ENCODE data around the gene CALD1.

The CALD1 gene, protein sequence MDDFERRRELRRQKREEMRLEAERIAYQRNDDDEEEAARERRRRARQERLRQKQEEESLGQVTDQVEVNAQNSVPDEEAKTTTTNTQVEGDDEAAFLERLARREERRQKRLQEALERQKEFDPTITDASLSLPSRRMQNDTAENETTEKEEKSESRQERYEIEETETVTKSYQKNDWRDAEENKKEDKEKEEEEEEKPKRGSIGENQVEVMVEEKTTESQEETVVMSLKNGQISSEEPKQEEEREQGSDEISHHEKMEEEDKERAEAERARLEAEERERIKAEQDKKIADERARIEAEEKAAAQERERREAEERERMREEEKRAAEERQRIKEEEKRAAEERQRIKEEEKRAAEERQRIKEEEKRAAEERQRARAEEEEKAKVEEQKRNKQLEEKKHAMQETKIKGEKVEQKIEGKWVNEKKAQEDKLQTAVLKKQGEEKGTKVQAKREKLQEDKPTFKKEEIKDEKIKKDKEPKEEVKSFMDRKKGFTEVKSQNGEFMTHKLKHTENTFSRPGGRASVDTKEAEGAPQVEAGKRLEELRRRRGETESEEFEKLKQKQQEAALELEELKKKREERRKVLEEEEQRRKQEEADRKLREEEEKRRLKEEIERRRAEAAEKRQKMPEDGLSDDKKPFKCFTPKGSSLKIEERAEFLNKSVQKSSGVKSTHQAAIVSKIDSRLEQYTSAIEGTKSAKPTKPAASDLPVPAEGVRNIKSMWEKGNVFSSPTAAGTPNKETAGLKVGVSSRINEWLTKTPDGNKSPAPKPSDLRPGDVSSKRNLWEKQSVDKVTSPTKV

DNA sequence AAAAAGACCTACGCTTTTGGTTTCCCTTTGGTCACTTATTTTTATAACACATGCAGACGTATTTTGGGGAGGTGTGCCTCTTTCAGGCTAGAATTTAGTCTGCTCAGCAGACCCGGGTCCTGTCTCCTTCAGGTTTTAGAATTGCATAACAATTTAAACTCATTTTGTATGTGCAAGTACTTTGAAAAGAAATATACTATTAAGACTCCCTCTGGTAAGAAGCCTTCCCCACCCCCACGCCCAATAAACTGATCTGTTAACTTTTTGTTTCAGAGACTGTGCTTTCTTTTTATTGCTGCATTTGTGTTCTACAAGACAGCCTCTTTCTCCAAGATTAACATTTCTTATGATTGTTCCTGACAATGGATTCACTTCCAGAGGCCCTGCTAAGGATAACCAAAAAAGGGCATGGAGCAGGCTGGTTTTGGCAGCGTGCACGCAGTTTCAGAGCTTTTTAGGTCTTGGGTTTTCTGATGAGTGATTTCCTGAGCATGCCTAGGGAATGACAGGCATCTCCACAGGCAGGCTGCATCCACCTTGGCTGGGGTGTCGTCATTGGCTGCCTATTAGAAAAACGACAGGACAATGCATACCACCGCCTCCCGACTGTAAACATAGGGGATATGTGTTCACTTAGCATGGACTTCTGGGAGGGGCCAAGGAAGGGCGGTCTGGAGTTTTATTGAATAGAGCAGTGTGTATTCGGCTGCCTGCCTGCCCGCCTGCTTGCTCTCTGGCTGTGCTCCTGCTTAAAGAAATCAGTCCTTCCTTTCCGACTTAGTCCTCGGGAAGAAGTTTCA lies at the start of gene CALD1:
TSS of gene CALD1 (plus strand) at position 694 of the 800 bp plus-strand sequence. CDS start 88,100 bp downstream, outside the sequence.
- Histone ChIP-seq H3K9ac (ENCODE audit: low read length) (peak within 1 kb of the TSS; percentile 55), H3K27me3 (ENCODE audit: control insufficient read depth, insufficient read depth, low read length) (no peaks in the 10 kb centered on the region), H3K27ac (ENCODE audit: low read depth, low read length) (peak within 1 kb of the TSS; percentile 96), H3K36me3 (ENCODE audit: control insufficient read depth, insufficient read depth, low read length) (no peaks in the 10 kb centered on the region), H3K4me3 (ENCODE audit: low read length) (peak within 1 kb of the TSS; percentile 68), H3K4me1 (ENCODE audit: control insufficient read depth, insufficient read depth, low read length) (peaks cover 19% of the 10 kb centered on the region)

DNA sequence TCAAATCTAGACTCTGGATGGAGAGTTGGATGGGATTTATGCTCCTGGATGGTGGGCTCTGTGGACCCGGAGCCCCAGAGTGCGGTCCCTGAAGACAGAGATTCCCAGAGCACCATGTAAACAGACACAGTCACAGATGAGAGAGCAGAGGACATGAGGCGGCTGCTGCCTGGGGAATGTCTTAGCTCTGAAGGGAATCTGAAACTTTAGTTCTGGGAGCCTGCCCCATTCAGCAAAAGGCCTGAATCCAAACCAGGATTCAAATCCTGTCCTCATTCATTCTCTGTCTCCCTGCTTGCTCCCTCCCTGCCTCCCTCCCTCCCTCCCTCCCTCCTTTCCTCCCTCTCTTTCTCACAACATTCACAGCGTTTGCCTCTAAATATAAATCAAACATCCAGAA lies 49.5 kb upstream of the CALD1 start:
- Histone ChIP-seq H3K9ac (ENCODE audit: low read length) (peak overlapping the region; percentile 2), H3K36me3 (ENCODE audit: control insufficient read depth, insufficient read depth, low read length) (no peaks in the 10 kb centered on the region), H3K27ac (ENCODE audit: low read depth, low read length) (peak overlapping the region; percentile 87), H3K27me3 (ENCODE audit: control insufficient read depth, insufficient read depth, low read length) (no peaks in the 10 kb centered on the region), H3K4me1 (ENCODE audit: control insufficient read depth, insufficient read depth, low read length) (peaks cover 23% of the 10 kb centered on the region), H3K4me3 (ENCODE audit: low read length) (peak overlapping the region; percentile 33)

DNA sequence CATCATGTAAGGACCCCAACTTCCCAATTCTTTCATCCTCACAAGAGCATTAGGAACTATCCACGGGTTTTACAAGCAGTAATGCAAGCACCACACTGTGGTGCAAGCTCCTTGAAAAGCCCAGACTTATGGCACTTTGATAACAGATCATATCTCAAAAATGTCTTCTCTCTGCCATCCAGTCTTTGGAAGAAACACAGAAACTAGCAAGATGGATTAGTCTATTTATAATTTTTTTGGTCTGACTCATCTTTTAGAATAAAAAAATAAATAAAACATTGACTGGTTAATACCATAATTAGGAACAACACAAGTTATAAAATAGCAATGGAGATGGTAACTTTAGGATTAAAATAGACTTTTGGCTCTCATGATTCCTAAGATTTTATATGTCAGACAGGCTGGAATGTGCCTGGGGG lies 49.0 kb upstream of the CALD1 start:
- Histone ChIP-seq H3K27me3 (ENCODE audit: control insufficient read depth, insufficient read depth, low read length) (no peaks in the 10 kb centered on the region), H3K4me1 (ENCODE audit: control insufficient read depth, insufficient read depth, low read length) (peaks cover 23% of the 10 kb centered on the region), H3K36me3 (ENCODE audit: control insufficient read depth, insufficient read depth, low read length) (no peaks in the 10 kb centered on the region), H3K27ac (ENCODE audit: low read depth, low read length) (peak overlapping the region; percentile 87), H3K9ac (ENCODE audit: low read length) (no peak overlapping the region), H3K4me3 (ENCODE audit: low read length) (peak overlapping the region; percentile 33)

DNA sequence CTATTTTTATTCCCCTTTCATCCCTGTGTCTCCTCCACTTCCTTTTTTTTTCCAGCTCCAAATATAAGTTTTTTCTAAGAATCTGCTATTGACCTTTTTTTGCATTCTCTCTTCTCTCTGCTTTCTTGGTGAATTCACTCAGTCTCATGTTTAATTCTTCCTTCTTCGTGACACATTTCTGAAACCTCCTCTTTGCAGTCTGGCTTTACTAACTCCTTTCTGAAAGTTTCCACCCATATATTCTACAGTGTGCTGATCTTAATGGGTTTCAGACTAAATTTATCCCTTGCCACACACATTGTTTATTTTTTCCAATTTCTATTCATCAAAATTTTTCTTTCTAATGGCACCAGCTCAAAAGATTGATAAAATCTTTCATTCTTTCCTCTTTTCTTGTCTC lies 47.8 kb upstream of the CALD1 start:
- Histone ChIP-seq H3K27me3 (ENCODE audit: control insufficient read depth, insufficient read depth, low read length) (no peaks in the 10 kb centered on the region), H3K4me3 (ENCODE audit: low read length) (no peak overlapping the region), H3K4me1 (ENCODE audit: control insufficient read depth, insufficient read depth, low read length) (peaks cover 23% of the 10 kb centered on the region), H3K9ac (ENCODE audit: low read length) (no peak overlapping the region), H3K36me3 (ENCODE audit: control insufficient read depth, insufficient read depth, low read length) (no peaks in the 10 kb centered on the region), H3K27ac (ENCODE audit: low read depth, low read length) (no peak overlapping the region)

DNA sequence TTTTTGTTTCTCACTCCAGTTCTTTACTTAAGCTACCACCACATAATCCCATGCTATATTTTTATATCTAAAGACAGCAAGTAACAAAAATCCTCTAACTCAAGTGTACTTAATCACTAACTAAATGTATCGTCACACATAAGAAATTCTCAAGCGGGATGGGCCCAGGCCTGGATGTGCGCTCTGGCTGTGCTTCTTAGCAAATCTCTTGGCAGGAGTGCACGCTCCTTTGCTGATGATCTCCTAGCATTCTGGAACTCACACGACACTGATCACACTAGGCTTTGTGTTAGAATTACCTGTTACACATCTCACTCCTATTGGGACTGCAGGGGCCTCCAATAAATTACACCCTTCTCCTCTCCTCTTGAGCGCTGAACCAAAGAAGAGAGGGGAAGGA lies 46.7 kb upstream of the CALD1 start:
- H3K27ac ChIP-seq (ENCODE audit: low read depth, low read length) = no peak overlapping the region
- peaks cover 23% of the 10 kb centered on the region for H3K4me1 ChIP-seq (ENCODE audit: control insufficient read depth, insufficient read depth, low read length)

DNA sequence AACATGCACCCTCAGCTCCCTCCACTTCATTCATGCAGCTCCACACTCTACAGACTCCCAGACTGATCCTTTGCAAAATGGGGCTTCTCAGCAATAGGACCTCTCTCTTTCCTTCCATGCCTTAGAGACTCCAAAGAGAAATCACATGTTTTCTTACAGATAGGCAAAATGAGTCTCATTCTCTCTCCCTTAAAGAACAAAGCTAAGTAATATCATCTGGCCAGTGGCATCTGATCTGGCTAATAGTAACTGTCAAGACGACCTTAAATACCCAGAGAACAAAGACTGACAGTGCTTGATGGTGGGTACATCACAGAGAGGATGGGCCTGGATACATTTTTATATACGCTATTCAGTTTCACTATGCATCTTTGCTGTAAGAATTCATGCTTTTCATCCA lies 43.1 kb upstream of the CALD1 start:
- no peak overlapping the region for H3K27ac ChIP-seq (ENCODE audit: low read depth, low read length)
- H3K27me3 ChIP-seq (ENCODE audit: control insufficient read depth, insufficient read depth, low read length) = no peaks in the 10 kb centered on the region
- H3K36me3 ChIP-seq (ENCODE audit: control insufficient read depth, insufficient read depth, low read length) = no peaks in the 10 kb centered on the region
- no peak overlapping the region for H3K4me3 ChIP-seq (ENCODE audit: low read length)
- no peak overlapping the region for H3K9ac ChIP-seq (ENCODE audit: low read length)
- peaks cover 6% of the 10 kb centered on the region for H3K4me1 ChIP-seq (ENCODE audit: control insufficient read depth, insufficient read depth, low read length)

More for the DNA sequence above, 46.7 kb upstream of the CALD1 start:
- H3K4me3 ChIP-seq (ENCODE audit: low read length) = no peak overlapping the region
- H3K9ac ChIP-seq (ENCODE audit: low read length) = no peak overlapping the region
- no peaks in the 10 kb centered on the region for H3K36me3 ChIP-seq (ENCODE audit: control insufficient read depth, insufficient read depth, low read length)
- H3K27me3 ChIP-seq (ENCODE audit: control insufficient read depth, insufficient read depth, low read length) = no peaks in the 10 kb centered on the region

DNA sequence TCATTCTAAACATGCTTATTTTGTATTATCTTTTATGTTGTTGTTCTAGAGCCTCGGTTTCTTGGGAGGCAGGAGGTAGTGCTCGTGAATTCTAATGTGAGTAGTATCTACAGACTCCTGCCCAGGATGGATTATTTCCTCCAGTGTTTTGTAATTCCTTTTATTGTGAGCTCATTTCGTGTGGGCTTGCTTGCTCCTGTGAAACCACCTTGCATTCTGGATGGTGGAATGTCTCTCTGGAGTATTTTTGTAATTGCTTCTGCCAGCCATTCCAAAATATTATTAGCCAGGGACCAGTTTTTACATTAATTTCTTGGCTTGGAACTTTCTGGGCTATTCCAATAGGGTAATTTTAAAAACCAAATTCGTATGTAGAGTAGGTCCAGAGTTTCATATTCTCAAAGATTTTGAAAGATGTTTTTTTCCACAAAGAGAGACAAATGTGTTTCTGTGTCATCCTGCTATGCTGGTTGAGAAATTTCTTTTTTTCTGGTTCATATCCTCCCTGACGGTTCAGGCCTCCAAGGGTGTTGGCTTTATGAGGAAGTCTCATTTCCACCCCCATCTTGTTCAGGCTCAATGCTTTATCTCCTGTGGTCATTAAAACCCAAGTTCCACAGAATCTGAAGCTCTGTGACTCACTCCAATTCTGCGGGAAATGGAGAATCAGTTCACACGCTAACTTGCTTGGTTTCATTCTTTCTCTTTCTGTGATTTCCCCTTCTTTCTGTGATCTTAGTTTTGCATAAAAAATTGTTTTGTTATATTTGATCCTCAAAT lies 41.7 kb upstream of the CALD1 start:
- peak overlapping the region; percentile 1 for H3K27ac ChIP-seq (ENCODE audit: low read depth, low read length)
- no peak overlapping the region for H3K9ac ChIP-seq (ENCODE audit: low read length)
- H3K4me3 ChIP-seq (ENCODE audit: low read length) = no peak overlapping the region

DNA sequence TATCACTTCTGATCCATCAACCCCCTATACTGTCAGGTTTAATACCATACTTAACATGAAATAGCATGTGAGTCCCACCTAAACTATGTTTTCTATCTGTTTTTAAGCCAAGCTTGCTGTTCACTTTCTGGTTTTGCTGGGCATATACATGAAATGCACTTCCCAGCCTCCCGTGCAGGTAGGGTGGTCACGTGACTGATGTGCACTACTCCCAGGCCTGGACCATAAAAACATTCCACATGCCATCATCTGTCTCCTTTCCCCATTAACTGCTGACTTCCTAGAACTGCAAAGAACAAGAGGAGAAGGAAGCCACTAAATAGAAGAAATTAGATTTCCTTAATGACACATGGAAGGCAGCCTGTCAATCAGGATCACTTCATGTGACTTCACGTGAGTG lies 40.1 kb upstream of the CALD1 start:
- no peak overlapping the region for H3K4me3 ChIP-seq (ENCODE audit: low read length)

More for the DNA sequence above, 41.7 kb upstream of the CALD1 start:
- peaks cover 6% of the 10 kb centered on the region for H3K4me1 ChIP-seq (ENCODE audit: control insufficient read depth, insufficient read depth, low read length)
- H3K36me3 ChIP-seq (ENCODE audit: control insufficient read depth, insufficient read depth, low read length) = no peaks in the 10 kb centered on the region
- no peaks in the 10 kb centered on the region for H3K27me3 ChIP-seq (ENCODE audit: control insufficient read depth, insufficient read depth, low read length)

DNA sequence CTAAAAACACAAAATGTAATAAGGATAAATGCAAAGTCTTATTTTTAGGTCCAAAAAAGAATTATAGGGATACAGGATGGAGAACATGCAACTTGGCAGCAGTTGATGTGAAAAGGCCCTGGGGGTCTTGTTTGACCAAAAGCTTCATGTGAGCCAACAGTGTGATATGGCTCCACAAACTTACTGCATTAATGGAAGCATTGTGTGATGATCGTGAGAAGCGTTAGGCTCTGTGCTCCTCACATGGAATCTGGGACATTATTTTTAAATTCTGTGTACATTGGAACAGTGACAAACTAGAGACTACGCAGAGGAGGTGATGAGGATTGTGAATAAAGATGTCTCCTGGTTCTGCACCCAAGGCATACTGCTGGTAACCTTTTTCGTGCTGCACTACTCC lies 39.1 kb upstream of the CALD1 start:
- Histone ChIP-seq H3K4me3 (ENCODE audit: low read length) (no peak overlapping the region), H3K4me1 (ENCODE audit: control insufficient read depth, insufficient read depth, low read length) (peaks cover 7% of the 10 kb centered on the region), H3K27ac (ENCODE audit: low read depth, low read length) (no peak overlapping the region), H3K27me3 (ENCODE audit: control insufficient read depth, insufficient read depth, low read length) (no peaks in the 10 kb centered on the region), H3K36me3 (ENCODE audit: control insufficient read depth, insufficient read depth, low read length) (no peaks in the 10 kb centered on the region), H3K9ac (ENCODE audit: low read length) (no peak overlapping the region)

More for the DNA sequence above, 40.1 kb upstream of the CALD1 start:
- Histone ChIP-seq H3K4me1 (ENCODE audit: control insufficient read depth, insufficient read depth, low read length) (peaks cover 7% of the 10 kb centered on the region), H3K9ac (ENCODE audit: low read length) (no peak overlapping the region), H3K27ac (ENCODE audit: low read depth, low read length) (no peak overlapping the region), H3K27me3 (ENCODE audit: control insufficient read depth, insufficient read depth, low read length) (no peaks in the 10 kb centered on the region), H3K36me3 (ENCODE audit: control insufficient read depth, insufficient read depth, low read length) (no peaks in the 10 kb centered on the region)

DNA sequence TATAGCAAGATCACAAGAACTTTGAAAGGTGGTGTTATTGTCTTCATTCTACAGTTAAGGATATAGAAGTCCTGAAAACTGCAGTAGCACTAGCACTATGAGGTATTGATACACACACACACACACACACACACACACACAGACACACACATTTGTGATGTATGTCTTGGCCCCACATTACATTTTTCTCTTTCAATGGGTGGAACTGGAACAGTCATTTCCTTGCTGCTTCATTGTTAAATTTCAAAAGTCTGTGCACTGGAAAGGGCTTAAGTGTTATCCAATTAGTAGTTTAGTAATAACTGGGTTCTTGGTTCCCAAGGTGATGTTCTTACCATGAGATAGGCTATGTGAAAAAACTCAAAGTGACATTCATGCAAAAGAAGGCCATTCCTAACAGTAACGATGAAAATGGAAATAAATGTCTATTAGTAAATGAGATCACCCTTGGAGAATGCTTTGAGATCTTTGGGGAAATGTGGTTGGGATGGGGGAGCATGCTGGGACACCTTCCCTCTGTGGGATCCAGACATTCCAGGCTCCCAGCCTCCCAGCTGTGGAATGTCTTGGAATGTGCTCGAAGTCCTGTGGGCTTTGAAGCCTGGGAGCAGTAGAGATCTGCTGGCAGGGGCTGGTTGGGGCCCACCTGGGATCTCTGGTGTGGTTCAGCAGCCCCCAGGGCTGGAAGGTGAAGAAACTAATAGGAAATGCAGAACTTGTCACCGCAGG lies 37.4 kb upstream of the CALD1 start:
- Histone ChIP-seq H3K9ac (ENCODE audit: low read length) (no peak overlapping the region), H3K4me3 (ENCODE audit: low read length) (no peak overlapping the region), H3K4me1 (ENCODE audit: control insufficient read depth, insufficient read depth, low read length) (peaks cover 7% of the 10 kb centered on the region), H3K36me3 (ENCODE audit: control insufficient read depth, insufficient read depth, low read length) (no peaks in the 10 kb centered on the region), H3K27me3 (ENCODE audit: control insufficient read depth, insufficient read depth, low read length) (no peaks in the 10 kb centered on the region), H3K27ac (ENCODE audit: low read depth, low read length) (peak overlapping the region; percentile 61)

DNA sequence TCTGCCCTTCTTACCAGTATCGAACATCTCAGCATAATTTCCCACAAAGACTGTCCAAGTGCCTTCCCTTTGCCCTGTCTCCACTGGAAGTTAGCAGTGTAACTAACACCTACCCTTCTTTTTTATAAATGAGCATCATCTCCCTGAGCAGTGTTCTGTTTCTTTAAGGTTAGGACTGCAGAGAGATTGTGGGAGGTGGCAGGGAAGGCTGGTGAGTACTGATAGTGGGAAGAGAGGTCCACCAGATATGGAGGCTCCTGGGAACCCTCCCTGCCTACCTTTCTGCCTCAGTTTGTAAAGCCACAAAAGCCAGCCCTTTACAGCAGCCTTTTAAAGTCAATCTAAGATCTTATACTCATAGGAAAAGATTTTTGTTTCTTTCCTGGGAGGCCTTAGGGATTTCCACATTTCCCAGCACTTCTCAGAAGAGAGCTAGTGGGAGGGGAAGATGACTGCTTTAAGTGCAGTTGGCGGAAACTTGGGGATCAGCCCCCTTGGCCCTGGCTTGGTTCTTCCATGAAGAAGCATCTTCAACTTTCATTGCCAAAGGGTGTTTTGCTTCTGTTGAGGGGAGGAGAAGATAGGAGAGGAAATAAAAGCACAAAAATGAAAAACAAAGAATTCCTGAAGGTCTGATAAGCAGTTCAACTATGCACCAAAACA lies 36.6 kb upstream of the CALD1 start:
- H3K4me1 ChIP-seq (ENCODE audit: control insufficient read depth, insufficient read depth, low read length) = peaks cover 7% of the 10 kb centered on the region
- H3K27ac ChIP-seq (ENCODE audit: low read depth, low read length) = peak overlapping the region; percentile 61

More for the DNA sequence above, 36.6 kb upstream of the CALD1 start:
- Histone ChIP-seq H3K4me3 (ENCODE audit: low read length) (no peak overlapping the region), H3K36me3 (ENCODE audit: control insufficient read depth, insufficient read depth, low read length) (no peaks in the 10 kb centered on the region), H3K27me3 (ENCODE audit: control insufficient read depth, insufficient read depth, low read length) (no peaks in the 10 kb centered on the region), H3K9ac (ENCODE audit: low read length) (no peak overlapping the region)
